Cardiac septum (tissue), 1 donor: ENCODE data around the gene ZCCHC24. TPM values are rescaled to one million over a fixed set of nuclear protein-coding genes. Genes with fewer than 3 reads are reported as not detected.
"Not testable (repeated sequence)": the region's sequence is repeated elsewhere in the genome, so short reads cannot be mapped to it uniquely, and the experiment has no call there.

Experiments
- DNase-seq: peaks from one replicate; pipeline ENCODE4 v3.0.0-alpha.2; 2020; ENCODE audit warnings: low spot score
- intact Hi-C: fragments of 100-400 bp; cut with DNase I; formaldehyde crosslinking; loops from one replicate; pipeline ENCODE4 v1.14.0; 2022
- total RNA-seq: library from RNA; stranded (reverse); fragmentation: NEBNext Ultra II Directional; extraction: Animal tissue kit (Norgen Biotek cat#: 25700); gene quantifications from one replicate; pipeline ENCODE4 v1.2.1, GENCODE V29; 2021
- donor health status: DM: no; HTN: no; CAD: no.

ZCCHC24 gene
- total RNA-seq, 1 donor from 2014 or later = 56.6 TPM

DNA sequence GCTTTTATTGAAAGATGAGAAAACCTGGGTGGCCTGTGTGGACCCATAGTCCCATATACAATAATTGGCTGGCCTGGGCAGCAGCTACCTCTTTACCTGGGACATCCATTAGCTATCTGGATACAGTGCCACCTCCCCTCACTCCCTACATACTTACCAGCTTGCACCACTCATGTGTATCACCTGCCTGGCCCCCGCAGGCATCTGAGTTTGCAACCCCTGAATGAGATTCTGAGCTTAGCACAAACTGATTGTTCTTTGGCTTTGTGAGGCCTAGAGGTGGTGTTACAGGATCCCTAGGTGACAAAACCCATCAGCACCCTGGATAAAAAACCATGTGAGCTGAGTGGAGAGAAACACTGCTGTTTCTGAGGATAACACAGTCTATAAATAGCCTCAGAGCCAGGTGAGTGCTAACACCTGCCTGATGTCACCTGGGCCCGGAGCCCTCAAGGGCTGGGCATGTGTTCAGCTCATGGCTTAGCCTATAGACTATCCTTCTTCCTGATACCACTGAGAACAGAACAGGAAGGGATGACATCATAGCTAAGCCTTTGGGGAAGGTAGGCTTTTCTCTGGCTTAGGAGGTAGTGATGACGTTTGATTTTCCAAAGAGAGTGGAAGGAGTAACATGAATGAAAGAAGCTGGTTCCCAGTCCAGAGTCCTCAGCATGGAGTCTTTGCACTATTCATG lies 100.8 kb downstream of the ZCCHC24 start:
- DNase-seq = no peak
- intact Hi-C loops = loop anchor here (5.0 kb wide), 1 partner anchor 122 kb away; no protein-coding TSS in a partner anchor

DNA sequence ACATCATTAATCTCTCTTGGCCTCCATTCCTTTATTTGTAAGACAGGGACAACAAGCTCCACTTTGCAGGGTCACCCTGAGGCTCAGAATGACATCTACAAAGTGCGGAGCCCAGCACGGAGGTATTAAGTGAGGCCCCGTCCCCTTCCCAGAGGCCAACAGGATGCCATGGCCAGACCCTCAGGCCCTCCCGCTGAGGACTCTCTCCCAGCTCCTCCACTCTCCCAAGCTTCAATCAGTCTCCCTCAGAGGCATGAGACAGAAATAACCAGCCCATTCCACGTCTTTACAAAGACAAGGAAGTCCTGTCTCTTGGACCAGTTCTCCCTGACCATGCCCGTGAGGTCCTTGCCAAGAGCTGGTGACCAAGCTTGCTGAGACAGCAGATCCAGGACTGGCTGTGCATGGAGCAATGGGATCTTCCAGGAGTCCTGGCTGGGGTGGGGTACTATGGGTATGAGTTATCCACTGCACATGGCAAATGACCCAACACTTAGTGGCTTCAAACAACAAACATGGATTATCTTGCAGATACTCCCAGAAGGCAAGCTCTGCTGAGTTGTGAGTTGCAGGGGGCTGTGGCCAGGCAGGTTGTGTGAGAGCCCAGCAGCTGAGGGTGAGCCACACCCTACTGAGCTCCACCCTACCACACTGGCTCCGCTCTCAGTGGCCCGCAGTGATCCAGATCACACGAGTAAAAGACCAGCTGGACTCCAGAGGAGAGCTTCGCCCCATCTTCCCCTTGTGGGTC lies 102.4 kb downstream of the ZCCHC24 start:
- no peak for DNase-seq
- intact Hi-C loops = no loop called here

DNA sequence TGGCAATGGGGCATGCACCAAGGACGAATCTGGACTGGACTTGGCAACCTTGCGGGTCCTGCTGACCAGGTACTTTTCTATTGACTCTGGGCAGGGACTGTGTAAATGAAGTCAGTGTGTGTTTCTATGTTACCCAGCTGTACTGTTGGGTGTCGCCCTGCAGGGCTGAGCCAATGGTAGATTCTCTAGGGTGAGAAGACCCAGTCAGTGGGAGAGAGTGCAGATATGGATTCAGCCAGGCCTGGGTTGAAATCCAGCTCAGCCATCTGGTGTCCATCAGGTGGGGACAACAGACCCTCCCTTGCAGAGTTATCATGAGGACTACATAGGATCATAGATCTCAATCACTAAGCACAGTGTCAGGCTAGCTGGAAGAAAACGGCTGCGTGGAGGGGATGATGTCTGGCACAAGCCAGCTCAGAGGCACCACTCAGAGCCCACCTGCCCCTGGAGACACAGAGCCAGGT lies 103.1 kb downstream of the ZCCHC24 start:
- DNase-seq = no peak
- intact Hi-C loops = no loop called here

DNA sequence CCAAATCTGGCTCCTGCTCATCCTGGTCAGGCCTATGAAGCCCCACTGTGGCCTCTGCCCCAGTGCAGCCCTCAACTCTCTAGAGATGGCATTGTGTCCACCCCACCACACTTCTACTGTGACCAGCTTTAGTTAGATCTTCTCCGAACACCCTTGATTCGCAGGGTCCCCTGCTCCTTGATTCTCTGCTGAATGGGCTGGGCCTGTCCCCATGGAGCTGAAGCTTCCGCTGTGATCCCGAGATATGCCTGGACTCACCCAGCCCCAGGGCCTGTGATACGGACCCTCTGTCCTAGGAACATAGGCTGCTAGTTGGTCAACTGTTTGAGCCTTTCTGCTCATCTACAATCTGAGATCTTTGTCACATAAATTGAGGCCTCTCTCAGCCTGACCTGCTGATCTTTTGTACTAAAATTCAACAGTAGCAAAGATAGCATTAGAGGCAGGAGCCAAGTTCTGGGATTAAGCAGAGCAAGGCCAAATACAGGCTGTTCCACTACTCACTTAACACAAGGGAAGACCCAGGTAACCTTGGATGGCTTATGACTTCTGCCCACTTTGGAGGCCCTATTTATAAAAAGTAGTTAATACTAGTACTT lies 104.7 kb downstream of the ZCCHC24 start:
- DNase-seq = no peak
- intact Hi-C loops = no loop called here

DNA sequence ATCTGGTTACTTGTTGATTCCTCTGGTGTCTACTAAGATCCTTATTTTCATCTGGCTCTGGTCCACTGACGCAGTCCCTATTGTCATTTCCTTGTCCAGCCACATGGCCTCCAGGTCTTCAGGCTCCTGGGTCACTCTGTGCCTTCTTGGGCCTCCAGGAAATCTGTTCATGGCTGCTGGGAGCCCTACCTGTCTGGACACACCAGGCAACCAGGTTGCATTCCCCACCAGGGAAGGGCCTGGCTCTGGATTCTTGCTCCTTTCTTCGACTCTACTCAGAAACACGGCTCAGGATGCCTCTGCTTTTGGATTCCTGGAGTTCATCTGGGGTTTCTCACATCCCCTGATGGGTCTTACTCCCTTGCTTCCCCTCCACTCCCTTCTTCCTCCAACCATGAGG lies 106.2 kb downstream of the ZCCHC24 start:
- intact Hi-C loops = no loop called here
- DNase-seq = no peak

DNA sequence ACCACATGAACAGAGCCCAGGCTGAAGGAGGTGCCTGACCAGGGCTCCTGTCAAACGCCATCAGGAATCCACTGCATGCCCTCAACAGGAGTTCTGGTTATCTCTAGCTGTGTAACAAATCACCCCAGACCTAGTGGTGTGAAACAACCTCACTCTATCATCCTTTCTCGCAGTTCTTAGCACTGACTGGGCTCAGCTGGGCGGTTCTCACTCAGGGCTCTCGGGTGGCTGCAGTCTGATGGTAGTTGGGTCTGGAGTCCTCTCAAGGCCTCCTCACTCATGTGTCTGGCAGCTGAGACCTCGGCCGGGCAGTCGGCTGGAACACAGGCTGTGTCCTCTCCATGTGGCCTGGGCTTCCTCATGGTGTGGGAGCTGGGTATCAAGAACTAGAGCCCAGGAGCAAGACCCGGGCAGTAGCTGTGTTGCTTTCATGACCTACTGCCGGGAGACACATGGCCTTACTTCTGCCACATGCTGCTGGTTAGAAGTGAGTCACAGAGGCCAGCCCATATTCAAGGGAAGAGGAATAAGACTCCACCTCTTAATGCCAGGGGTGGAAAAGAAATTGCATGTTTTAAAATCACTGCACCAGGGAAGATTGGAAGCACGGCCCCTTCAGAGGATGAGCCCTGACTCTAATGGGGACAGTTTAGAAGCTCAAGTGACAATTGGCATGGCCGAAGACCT lies 107.5 kb downstream of the ZCCHC24 start:
- DNase-seq, intact Hi-C loops: not testable (repeated sequence)

DNA sequence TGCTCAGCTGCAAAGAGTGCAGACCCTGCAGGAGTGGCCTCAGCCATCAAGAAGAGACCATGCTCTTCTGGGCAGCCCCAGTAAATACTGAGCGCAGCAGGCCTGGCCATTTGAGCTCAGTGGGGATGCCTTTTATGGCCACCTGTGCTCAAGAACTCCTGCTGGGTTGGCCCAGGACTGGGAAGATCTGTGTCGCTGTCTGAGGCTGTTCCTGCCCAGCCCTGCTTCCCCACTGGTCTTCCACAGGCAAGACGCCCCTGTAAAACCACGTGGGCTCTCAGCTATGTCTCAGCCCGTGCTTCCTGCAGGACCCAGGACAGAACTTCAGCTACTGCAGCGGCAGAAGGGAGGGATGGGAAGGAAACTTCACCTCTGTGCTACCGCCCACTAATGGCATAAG lies 108.7 kb downstream of the ZCCHC24 start:
- intact Hi-C loops = no loop called here
- no peak for DNase-seq

DNA sequence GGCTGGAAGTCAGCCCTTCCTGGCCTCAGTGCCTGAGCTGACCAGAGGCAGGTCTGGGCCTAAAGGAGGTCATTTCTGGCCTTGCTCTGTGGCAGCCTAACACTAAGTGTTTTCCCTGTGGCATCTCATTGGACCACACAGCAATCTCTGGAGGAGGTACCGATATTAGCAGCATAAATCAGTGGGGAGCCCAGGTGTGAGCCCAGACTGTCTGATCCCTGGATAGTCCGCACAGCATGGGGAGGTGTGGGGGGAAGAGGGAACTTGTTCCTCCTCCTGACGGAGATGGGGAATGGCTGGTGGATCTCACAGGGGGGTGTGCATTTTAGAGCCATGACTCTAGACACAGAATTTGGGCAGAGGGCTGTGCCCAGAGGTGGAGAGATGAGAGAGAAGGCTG lies 109.1 kb downstream of the ZCCHC24 start:
- intact Hi-C loops = no loop called here
- no peak for DNase-seq

DNA sequence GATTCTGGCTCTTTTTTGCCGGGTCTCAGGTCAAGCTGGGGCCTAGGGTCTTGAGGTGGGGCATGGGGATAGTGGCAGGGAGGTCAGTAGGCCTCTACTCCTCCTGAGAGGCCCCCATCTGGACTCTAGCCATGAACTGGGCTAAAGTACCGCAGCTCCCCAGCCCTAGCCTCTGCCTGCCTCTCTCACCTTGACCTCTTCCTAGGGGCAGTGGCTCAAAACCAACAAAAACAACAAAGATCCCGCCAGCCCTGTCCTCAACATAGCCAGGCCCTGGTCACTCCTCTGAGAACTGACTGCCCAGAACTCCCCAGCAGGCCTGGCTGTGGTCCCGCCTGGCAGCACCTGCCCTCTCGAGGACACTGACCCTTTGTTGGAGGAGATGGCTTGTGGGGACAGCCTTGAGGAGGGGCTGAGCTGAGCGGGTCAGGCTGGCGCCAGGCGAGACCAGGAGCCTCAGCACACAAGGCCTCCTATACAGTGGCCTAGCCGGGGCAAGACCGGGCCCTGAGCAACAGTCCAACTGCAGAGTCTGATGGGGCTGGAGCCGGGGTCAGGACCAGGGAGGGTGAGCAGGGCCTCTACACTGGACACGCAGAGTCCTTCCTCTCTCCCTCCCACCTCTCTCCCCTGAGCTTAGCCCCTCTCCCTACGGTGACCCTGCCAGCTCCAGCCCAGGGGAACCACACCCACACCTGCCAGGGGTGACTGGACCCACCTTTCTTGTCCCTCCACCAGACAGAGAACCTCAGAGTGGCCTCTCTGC lies 109.8 kb downstream of the ZCCHC24 start:
- no peak for DNase-seq

DNA sequence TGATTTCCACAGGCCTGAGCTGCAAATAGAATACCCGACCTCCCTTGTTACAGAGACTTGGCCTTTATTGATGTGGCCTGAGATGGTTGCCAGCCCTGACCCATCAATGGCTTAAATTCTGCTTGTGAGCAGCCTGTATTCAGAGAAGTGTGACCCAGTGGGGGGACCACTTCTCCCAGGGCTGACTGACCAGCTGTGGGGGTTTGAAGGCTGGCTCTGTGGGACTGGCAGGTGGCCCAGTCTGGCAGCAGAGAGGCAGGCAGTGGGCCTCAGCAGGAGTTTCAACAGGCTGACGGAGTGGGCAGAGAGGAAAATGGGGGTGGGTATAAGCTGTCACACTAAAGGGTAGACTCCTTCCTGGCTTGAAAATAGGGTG lies 110.3 kb downstream of the ZCCHC24 start:
- no peak for DNase-seq
- intact Hi-C loops = no loop called here

More for the DNA sequence above, 109.8 kb downstream of the ZCCHC24 start:
- intact Hi-C loops = no loop called here

DNA sequence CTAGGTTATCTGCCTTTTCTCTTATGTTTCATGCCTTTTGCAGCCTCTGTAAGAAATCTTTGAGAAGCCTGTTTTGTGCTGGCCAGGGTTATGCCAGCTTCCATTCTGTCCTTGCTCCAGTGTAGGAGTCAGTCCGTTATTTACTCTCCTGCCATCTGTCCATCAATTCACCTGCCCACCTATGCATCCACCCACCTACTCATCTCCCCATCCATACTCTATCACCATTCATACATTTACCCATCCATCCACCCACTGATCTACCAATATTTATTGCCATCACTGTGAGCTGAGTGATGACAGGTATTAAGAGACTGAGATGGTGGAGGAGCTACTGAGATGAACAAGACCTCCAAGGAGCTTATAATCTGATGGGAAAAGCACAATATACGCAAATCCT lies 110.9 kb downstream of the ZCCHC24 start:
- intact Hi-C loops = no loop called here
- DNase-seq = no peak

DNA sequence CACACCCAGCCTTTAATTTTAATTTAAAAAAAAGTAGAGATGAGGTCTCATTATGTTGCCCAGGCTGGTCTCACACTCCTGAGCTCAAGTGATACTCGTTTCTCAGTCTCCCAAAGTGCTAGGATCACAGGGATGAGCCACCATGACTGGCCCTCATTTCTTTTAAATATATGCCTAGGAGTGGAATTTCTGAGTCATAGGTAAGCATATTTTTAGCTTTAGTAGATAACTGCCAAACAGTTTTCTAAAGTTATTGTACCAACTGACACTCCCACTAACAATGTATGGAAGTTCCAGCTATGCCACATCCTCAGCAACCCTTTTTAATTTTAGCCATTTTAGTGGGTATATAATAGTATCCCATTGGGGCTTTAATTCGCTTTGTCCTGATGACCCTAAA lies 111.9 kb downstream of the ZCCHC24 start:
- intact Hi-C loops = no loop called here
- no peak for DNase-seq

DNA sequence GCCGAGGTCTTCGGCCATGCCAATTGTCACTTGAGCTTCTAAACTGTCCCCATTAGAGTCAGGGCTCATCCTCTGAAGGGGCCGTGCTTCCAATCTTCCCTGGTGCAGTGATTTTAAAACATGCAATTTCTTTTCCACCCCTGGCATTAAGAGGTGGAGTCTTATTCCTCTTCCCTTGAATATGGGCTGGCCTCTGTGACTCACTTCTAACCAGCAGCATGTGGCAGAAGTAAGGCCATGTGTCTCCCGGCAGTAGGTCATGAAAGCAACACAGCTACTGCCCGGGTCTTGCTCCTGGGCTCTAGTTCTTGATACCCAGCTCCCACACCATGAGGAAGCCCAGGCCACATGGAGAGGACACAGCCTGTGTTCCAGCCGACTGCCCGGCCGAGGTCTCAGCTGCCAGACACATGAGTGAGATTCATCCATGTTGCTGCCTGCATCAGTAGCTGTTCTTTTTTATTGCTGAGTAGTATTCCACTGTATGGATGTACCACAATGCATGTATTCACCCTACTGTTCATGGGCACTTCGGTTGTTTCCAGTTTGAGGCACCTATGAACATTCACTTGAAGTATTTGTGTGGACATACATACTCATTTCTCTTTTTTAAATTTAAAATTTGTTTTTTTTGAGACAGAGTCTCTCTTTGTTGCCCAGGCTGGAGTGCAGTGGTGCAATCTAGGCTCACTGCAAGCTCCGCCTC lies 112.7 kb downstream of the ZCCHC24 start:
- intact Hi-C loops, DNase-seq: not testable (repeated sequence)

Other genes starting within 250 kb of the ZCCHC24 start
- gene PPIF, start 98.2 kb downstream of the ZCCHC24 start, total RNA-seq = 115 TPM
- gene EIF5AL1, start 66.9 kb upstream of the ZCCHC24 start, total RNA-seq = 0.08 TPM
- 0.11 TPM for gene SFTPA2, start 114.8 kb upstream of the ZCCHC24 start, total RNA-seq
- 0.19 TPM for gene SFTPA1, start 165.3 kb upstream of the ZCCHC24 start, total RNA-seq